ENCODE data around the gene GALNT15. TPM values are rescaled to one million over a fixed set of nuclear protein-coding genes. Genes with fewer than 3 reads are reported as not detected.
A peak's percentile ranks its signal among the peaks of the same experiment; 100 is the strongest.

The GALNT15 gene
- total and polyA plus RNA-seq, 2 donors (not counting 1 experiment from before 2014, with no cell fraction given): 10.7 to 37.7 TPM

- no peak overlapping the region for H3K27ac ChIP-seq (ENCODE audit: insufficient read depth, low read length)
- H3K27me3 ChIP-seq (ENCODE audit: control insufficient read depth, insufficient read depth, low read length): no peaks in the 10 kb centered on the region
- no peak overlapping the region for H3K4me2 ChIP-seq (ENCODE audit: extremely low read depth, insufficient read depth, low read length)
- H4K20me1 ChIP-seq (ENCODE audit: control insufficient read depth, extremely low read depth, insufficient read depth, low read length): no peaks in the 10 kb centered on the region
- TF ChIP-seq CTCF (conservative IDR thresholded peaks at IDR 0.05 in 1 of 2, IDR thresholded peaks at IDR 0.05 in 1 of 2; ENCODE audit: low read depth in 1 of 2, low read length in 2 of 2) (no peak), EZH2 (IDR thresholded peaks at IDR 0.05; ENCODE audit: low read length, missing control alignments) (no peak)
- no peak overlapping the region for H3K9ac ChIP-seq (ENCODE audit: insufficient read depth, low read length)
- H2AFZ ChIP-seq (ENCODE audit: low read length): no peak overlapping the region
- H3K4me1 ChIP-seq (ENCODE audit: control insufficient read depth, extremely low read depth, insufficient read depth, low read length): peaks cover 13% of the 10 kb centered on the region
- no peaks in the 10 kb centered on the region for H3K36me3 ChIP-seq (ENCODE audit: control insufficient read depth, insufficient read depth, low read length)
- no peak for DNase-seq (ENCODE audit: low read depth in 2 of 2)
- H3K9me3 ChIP-seq (ENCODE audit: control insufficient read depth, insufficient read depth, low read depth, low read length): no peaks in the 10 kb centered on the region
- H3K79me2 ChIP-seq (ENCODE audit: control insufficient read depth, insufficient read depth, low read length): no peaks in the 10 kb centered on the region
- no peak overlapping the region for H3K4me3 ChIP-seq (replicated peaks in 1 of 4; ENCODE audit: control extremely low read depth in 1 of 4, insufficient read depth in 1 of 4, low read depth in 3 of 4, low read length in 4 of 4)
Measured at GRCh38 chr3:16241225-16241624, 66.7 kb downstream of the GALNT15 start.

GRCh38 chr3:16242177-16242576 lies 67.7 kb downstream of the GALNT15 start:
- no peak for TF ChIP-seq EZH2 (IDR thresholded peaks at IDR 0.05; ENCODE audit: low read length, missing control alignments)
- no peak for DNase-seq (ENCODE audit: low read depth in 2 of 2)
- H3K4me1 ChIP-seq (ENCODE audit: control insufficient read depth, extremely low read depth, insufficient read depth, low read length): peaks cover 13% of the 10 kb centered on the region
- no peaks in the 10 kb centered on the region for H3K79me2 ChIP-seq (ENCODE audit: control insufficient read depth, insufficient read depth, low read length)
- no peaks in the 10 kb centered on the region for H3K9me3 ChIP-seq (ENCODE audit: control insufficient read depth, insufficient read depth, low read depth, low read length)
- no peaks in the 10 kb centered on the region for H3K36me3 ChIP-seq (ENCODE audit: control insufficient read depth, insufficient read depth, low read length)
- H3K4me3 ChIP-seq (replicated peaks in 1 of 4; ENCODE audit: control extremely low read depth in 1 of 4, insufficient read depth in 1 of 4, low read depth in 3 of 4, low read length in 4 of 4): no peak overlapping the region
- H3K4me2 ChIP-seq (ENCODE audit: extremely low read depth, insufficient read depth, low read length): no peak overlapping the region
- H3K27me3 ChIP-seq (ENCODE audit: control insufficient read depth, insufficient read depth, low read length): no peaks in the 10 kb centered on the region
- H2AFZ ChIP-seq (ENCODE audit: low read length): no peak overlapping the region
- no peaks in the 10 kb centered on the region for H4K20me1 ChIP-seq (ENCODE audit: control insufficient read depth, extremely low read depth, insufficient read depth, low read length)
- no peak overlapping the region for H3K27ac ChIP-seq (ENCODE audit: insufficient read depth, low read length)
- no peak overlapping the region for H3K9ac ChIP-seq (ENCODE audit: insufficient read depth, low read length)

GRCh38 chr3:16243706-16244490 lies 69.4 kb downstream of the GALNT15 start:
- Histone ChIP-seq H3K4me2 (ENCODE audit: extremely low read depth, insufficient read depth, low read length) (peak overlapping the region; percentile 54), H3K9me3 (ENCODE audit: control insufficient read depth, insufficient read depth, low read depth, low read length) (no peaks in the 10 kb centered on the region), H3K9ac (ENCODE audit: insufficient read depth, low read length) (no peak overlapping the region)

More at GRCh38 chr3:16243706-16244490, 69.4 kb downstream of the GALNT15 start:
- H3K4me1 ChIP-seq (ENCODE audit: control insufficient read depth, extremely low read depth, insufficient read depth, low read length): peaks cover 15% of the 10 kb centered on the region
- no peak overlapping the region for H3K27ac ChIP-seq (ENCODE audit: insufficient read depth, low read length)
- DNase-seq (ENCODE audit: low read depth in 2 of 2): peak; percentile 24 to 54
- no peaks in the 10 kb centered on the region for H3K79me2 ChIP-seq (ENCODE audit: control insufficient read depth, insufficient read depth, low read length)
- H4K20me1 ChIP-seq (ENCODE audit: control insufficient read depth, extremely low read depth, insufficient read depth, low read length): no peaks in the 10 kb centered on the region
- TF ChIP-seq EZH2 (IDR thresholded peaks at IDR 0.05; ENCODE audit: low read length, missing control alignments) (no peak), CTCF (conservative IDR thresholded peaks at IDR 0.05 in 1 of 2, IDR thresholded peaks at IDR 0.05 in 1 of 2; ENCODE audit: low read depth in 1 of 2, low read length in 2 of 2) (no peak)
- H3K27me3 ChIP-seq (ENCODE audit: control insufficient read depth, insufficient read depth, low read length): no peaks in the 10 kb centered on the region
- H2AFZ ChIP-seq (ENCODE audit: low read length): no peak overlapping the region
- no peak overlapping the region for H3K4me3 ChIP-seq (replicated peaks in 1 of 4; ENCODE audit: control extremely low read depth in 1 of 4, insufficient read depth in 1 of 4, low read depth in 3 of 4, low read length in 4 of 4)
- no peaks in the 10 kb centered on the region for H3K36me3 ChIP-seq (ENCODE audit: control insufficient read depth, insufficient read depth, low read length)

Data from fibroblast of lung (primary cell).